ACC112 (cell line): ENCODE results near the gene TMEM35B.
A peak's percentile ranks its signal among the peaks of the same experiment; 100 is the strongest.
"Not testable (repeated sequence)": the region's sequence is repeated elsewhere in the genome, so short reads cannot be mapped to it uniquely, and the experiment has no call there.

Experiments used
- H2AFZ ChIP-seq: fragments of 200-600 bp; sonication (generic); one replicate; pipeline ENCODE4 v1.6.0; 2017; ENCODE audit warnings: antibody characterized with exemption, low read length; ENCODE audit not compliant: unreplicated experiment
- H3K27ac ChIP-seq: fragments of 200-600 bp; sonication (generic); 2 replicates; pipeline ENCODE4 v1.5.1; 2014; ENCODE audit warnings: low read depth, mild to moderate bottlenecking, antibody characterized with exemption, low read length, moderate library complexity
- H3K27me3 ChIP-seq: fragments of 200-600 bp; sonication (generic); 2 replicates; pipeline ENCODE4 v1.6.1; 2014; ENCODE audit warnings: mild to moderate bottlenecking, antibody characterized with exemption, low read length, moderate library complexity, mixed read lengths; ENCODE audit not compliant: insufficient read depth
- H3K36me3 ChIP-seq: fragments of 200-600 bp; sonication (generic); 2 replicates; pipeline ENCODE4 v1.6.1; 2016; ENCODE audit warnings: mild to moderate bottlenecking, antibody characterized with exemption, low read length, moderate library complexity, mixed read lengths; ENCODE audit not compliant: insufficient read depth
- H3K4me1 ChIP-seq: fragments of 200-600 bp; sonication (generic); one replicate; pipeline ENCODE4 v1.6.1; 2016; ENCODE audit warnings: low read length, mixed read lengths; ENCODE audit not compliant: insufficient read depth, unreplicated experiment, control insufficient read depth
- H3K4me3 ChIP-seq: fragments of 200-600 bp; sonication (generic); 2 replicates; pipeline ENCODE4 v1.5.1; 2014; ENCODE audit warnings: mild to moderate bottlenecking, low read depth, low read length
- H3K79me2 ChIP-seq: fragments of 200-600 bp; sonication (generic); one replicate; pipeline ENCODE4 v1.6.0; 2016; ENCODE audit warnings: low read length; ENCODE audit not compliant: control insufficient read depth, unreplicated experiment, insufficient read depth

TMEM35B gene

GRCh38 chr1:34994878-34995277 is 9.7 kb upstream of the TMEM35B start:
- H3K79me2 ChIP-seq, result no peaks in the 10 kb centered on the region
- H3K4me1 ChIP-seq, result no peaks in the 10 kb centered on the region
- H3K4me3 ChIP-seq, result no peak overlapping the region
- H3K27ac ChIP-seq, result no peak overlapping the region
- no peak overlapping the region for H2AFZ ChIP-seq
- H3K27me3 ChIP-seq, result no peaks in the 10 kb centered on the region
- 0 out of 2 replicates have a peak, but pooled peaks cover 1% of the 10 kb centered on the region for H3K36me3 ChIP-seq

GRCh38 chr1:34988581-34988980 is 3.4 kb upstream of the TMEM35B start:
- Histone ChIP-seq H3K27ac (no peak overlapping the region), H3K4me1 (peaks cover 27% of the 10 kb centered on the region), H3K36me3 (peaks cover 7% of the 10 kb centered on the region; the same call in 1 of the 2 replicates), H3K27me3 (no peaks in the 10 kb centered on the region), H3K79me2 (peaks cover 20% of the 10 kb centered on the region), H3K4me3 (no peak overlapping the region), H2AFZ (no peak overlapping the region)

- Histone ChIP-seq H2AFZ (no peak overlapping the region), H3K79me2 (peaks cover 23% of the 10 kb centered on the region), H3K27ac (no peak overlapping the region), H3K4me1 (peaks cover 29% of the 10 kb centered on the region), H3K36me3 (peaks cover 7% of the 10 kb centered on the region; the same call in 1 of the 2 replicates), H3K4me3 (no peak overlapping the region), H3K27me3 (no peaks in the 10 kb centered on the region)
These were observed 3.0 kb upstream of the TMEM35B start for GRCh38 chr1:34988147-34988546.

- no peak overlapping the region for H3K4me3 ChIP-seq
- peaks cover 30% of the 10 kb centered on the region for H3K79me2 ChIP-seq
- H3K27ac ChIP-seq, result no peak overlapping the region
- H3K36me3 ChIP-seq, result peaks cover 7% of the 10 kb centered on the region; the same call in 1 of the 2 replicates
- H2AFZ ChIP-seq, result no peak overlapping the region
- peaks cover 33% of the 10 kb centered on the region for H3K4me1 ChIP-seq
- H3K27me3 ChIP-seq, result no peaks in the 10 kb centered on the region
These were observed 1.9 kb upstream of the TMEM35B start for GRCh38 chr1:34987018-34987417.

- peak overlapping the region; percentile 46 for H2AFZ ChIP-seq
These were observed 410 bp upstream of the TMEM35B start for GRCh38 chr1:34985609-34985904.

GRCh38 chr1:34984435-34984792 is 733 bp downstream of the TMEM35B start:
- H2AFZ ChIP-seq, result peak overlapping the region; percentile 46
- H3K79me2 ChIP-seq, result peaks cover 30% of the 10 kb centered on the region
- peaks cover 16% of the 10 kb centered on the region for H3K36me3 ChIP-seq
- H3K27me3 ChIP-seq, result no peaks in the 10 kb centered on the region
- peak overlapping the region; percentile 66 for H3K27ac ChIP-seq
- H3K4me3 ChIP-seq, result peak overlapping the region; percentile 99
- H3K4me1 ChIP-seq, result peaks cover 33% of the 10 kb centered on the region

More at GRCh38 chr1:34985609-34985904, 410 bp upstream of the TMEM35B start:
- H3K4me3 ChIP-seq, result peak overlapping the region; percentile 99
- H3K27ac ChIP-seq, result peak overlapping the region; percentile 66; the same call in 1 of the 2 replicates
- H3K36me3 ChIP-seq, result peaks cover 17% of the 10 kb centered on the region
- peaks cover 33% of the 10 kb centered on the region for H3K4me1 ChIP-seq
- peaks cover 30% of the 10 kb centered on the region for H3K79me2 ChIP-seq
- H3K27me3 ChIP-seq, result not testable (repeated sequence)

GRCh38 chr1:34983700-34984355 is 1.3 kb downstream of the TMEM35B start:
- Histone ChIP-seq H3K36me3 (peaks cover 16% of the 10 kb centered on the region), H2AFZ (no peak overlapping the region), H3K4me3 (peak overlapping the region; percentile 99), H3K27ac (peak overlapping the region; percentile 66), H3K27me3 (no peaks in the 10 kb centered on the region), H3K79me2 (peaks cover 30% of the 10 kb centered on the region), H3K4me1 (peaks cover 33% of the 10 kb centered on the region)

GRCh38 chr1:34982820-34983376 is 2.2 kb downstream of the TMEM35B start:
- H3K27me3 ChIP-seq, result no peaks in the 10 kb centered on the region
- H3K4me1 ChIP-seq, result peaks cover 28% of the 10 kb centered on the region
- no peak overlapping the region for H3K27ac ChIP-seq
- peaks cover 12% of the 10 kb centered on the region; the same call in 1 of the 2 replicates for H3K36me3 ChIP-seq
- H3K4me3 ChIP-seq, result no peak overlapping the region
- H3K79me2 ChIP-seq, result peaks cover 30% of the 10 kb centered on the region
- H2AFZ ChIP-seq, result no peak overlapping the region

GRCh38 chr1:34980715-34981114 is 4.4 kb downstream of the TMEM35B start:
- Histone ChIP-seq H3K4me3 (no peak overlapping the region), H3K27me3 (no peaks in the 10 kb centered on the region), H3K79me2 (peaks cover 20% of the 10 kb centered on the region), H3K4me1 (peaks cover 14% of the 10 kb centered on the region), H2AFZ (no peak overlapping the region), H3K27ac (no peak overlapping the region), H3K36me3 (peaks cover 12% of the 10 kb centered on the region; the same call in 1 of the 2 replicates)

GRCh38 chr1:34978921-34979320 is 6.2 kb downstream of the TMEM35B start:
- Histone ChIP-seq H3K27ac (no peak overlapping the region), H2AFZ (no peak overlapping the region), H3K4me3 (no peak overlapping the region), H3K79me2 (peaks cover 13% of the 10 kb centered on the region), H3K36me3 (peaks cover 12% of the 10 kb centered on the region; the same call in 1 of the 2 replicates), H3K27me3 (no peaks in the 10 kb centered on the region), H3K4me1 (peaks cover 9% of the 10 kb centered on the region)

GRCh38 chr1:34977858-34978257 is 7.3 kb downstream of the TMEM35B start:
- Histone ChIP-seq H3K4me1 (peaks cover under 1% of the 10 kb centered on the region), H3K27me3 (no peaks in the 10 kb centered on the region), H3K36me3 (peaks cover 12% of the 10 kb centered on the region; the same call in 1 of the 2 replicates), H3K4me3 (no peak overlapping the region), H3K79me2 (peaks cover 3% of the 10 kb centered on the region), H2AFZ (no peak overlapping the region), H3K27ac (no peak overlapping the region)
